Adrenal gland (tissue), 12 donors: ENCODE results near the gene BCLAF3. TPM values are rescaled to one million over a fixed set of nuclear protein-coding genes. Genes with fewer than 3 reads are reported as not detected.

Experiments used
- DNase-seq, 7 donors: peaks; one replicate each; pipeline ENCODE4 v3.0.0-alpha.2; 2019 to 2020
- H3K27ac ChIP-seq, 5 donors: fragments of 200-600 bp; sonication (generic) in 4 of 5; 1 replicate in 3 of 5; 2 replicates in 2 of 5; pipeline versions ENCODE4 v1.5.1 to v1.8.0; 2016 to 2020; ENCODE audit warnings: mild to moderate bottlenecking in 1 of 5
- H3K27me3 ChIP-seq: fragments of 200-600 bp; 2 replicates; pipeline ENCODE4 v1.8.0; 2021
- H3K36me3 ChIP-seq, 2 donors: fragments of 200-600 bp; replicated peaks in 1 of 2; 1 replicate in 1 of 2; 2 replicates in 1 of 2; pipeline versions ENCODE4 v1.5.1 to v1.8.0; 2018 to 2022
- H3K4me1 ChIP-seq, 2 donors: fragments of 200-600 bp; replicated peaks in 1 of 2; 1 replicate in 1 of 2; 2 replicates in 1 of 2; pipeline versions ENCODE4 v1.5.1 to v1.8.0; 2018 to 2021
- H3K4me3 ChIP-seq, 4 donors: fragments of 200-600 bp; sonication (generic) in 3 of 4; one replicate each; pipeline ENCODE4 v1.5.1; 2016 to 2018
- H3K9me3 ChIP-seq, 3 donors: fragments of 200-600 bp; sonication (generic) in 1 of 3; replicated peaks in 1 of 3; 1 replicate in 2 of 3; 2 replicates in 1 of 3; pipeline versions ENCODE4 v1.5.1 to v1.8.0; 2016 to 2021
- POLR2A ChIP-seq, 2 donors: fragments of 450-650 bp; IDR thresholded peaks; one replicate each; pipeline ENCODE4 v1.6.1; 2017; ENCODE audit warnings: antibody characterized with exemption in 2 of 2, mild to moderate bottlenecking in 2 of 2, moderate library complexity in 1 of 2
- WGBS, 4 donors: extraction: QIAGEN DNeasy Blood & Tissue Kit in 2 of 4; methylation state at CpG; one replicate each; pipeline versions ENCODE4 v1.1.5 to v1.1.7; 2013 to 2017; 5-methylcytosine and 5-hydroxymethylcytosine counted together
- intact Hi-C, 2 donors: fragments of 100-400 bp; cut with DNase I; formaldehyde crosslinking; loops; one replicate each; pipeline versions ENCODE4 v1.14.1 to v1.15.0; 2022 to 2023
- polyA plus RNA-seq, 3 donors: library from polyadenylated mRNA; stranded (reverse); fragments of 200-250 nt in 2 of 3; fragments of 350-450 nt in 1 of 3; fragmentation: Illumina TruSeq in 1 of 3; extraction: RNeasy Lipid Tissue Mini Kit (QIAGEN cat#74804) in 1 of 3; gene quantifications; one replicate each; pipeline ENCODE4 v1.2.3, GENCODE V29; 2013 to 2014
- total RNA-seq, 9 donors: library from RNA; depleted of rRNA in 4 of 9; stranded (reverse); fragments of >200 nt in 4 of 9; fragments of 120-200 nt in 1 of 9; fragmentation: NEBNext Ultra II Directional in 1 of 9; extraction: Animal tissue kit (Norgen Biotek cat#: 25700) in 1 of 9; gene quantifications; one replicate each; pipeline versions ENCODE4 v1.1.0 to v1.2.4, GENCODE V29; 2013 to 2023
- TF ChIP-seq, protein P1 (sequence below), 6 experiments: fragments of 450-650 bp in 4 of 6; fragments of 200-600 bp in 2 of 6; sonication (generic) in 1 of 6; IDR thresholded peaks; 1 replicate in 5 of 6; 2 replicates in 1 of 6; pipeline versions ENCODE4 v1.5.1 to v1.8.0; 2016 to 2021; ENCODE audit warnings: antibody characterized with exemption in 6 of 6, mild to moderate bottlenecking in 2 of 6, moderate library complexity in 1 of 6
- donor health status: healthy with polysubstance abuse.
- donor health status: Bipolar disorder and iron deficiency.
- donor health status: DM: yes; HTN: yes; CAD: no.
- donor health status: DM: no; HTN: no; CAD: no.
- donor health status: DM: no; HTN: no; CAD: no.
- donor health status: DM: yes; HTN: yes; CAD: no.

Gene BCLAF3
- total and polyA plus RNA-seq, 12 donors, result 1.4 to 9.1 (median 5.4) TPM

DNA sequence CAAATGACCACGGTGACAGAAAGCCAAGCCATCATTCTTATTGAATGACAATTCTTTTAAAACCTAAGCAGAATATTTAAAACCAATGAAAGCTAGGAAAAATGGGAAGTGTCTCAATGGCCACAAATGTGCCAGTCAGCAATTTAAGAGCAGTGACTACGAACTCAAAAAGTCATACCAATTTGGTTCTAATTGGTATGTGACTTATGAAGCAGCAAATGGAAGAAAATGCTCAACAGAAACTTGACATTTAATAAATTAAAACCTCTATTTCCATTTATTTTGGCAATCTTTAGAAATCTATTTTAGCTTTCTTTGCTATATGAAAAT lies 25.7 kb upstream of the BCLAF3 start:
- no peak for DNase-seq
- H3K9me3 ChIP-seq, result peaks cover 0 to 6% (median 0%) of the 10 kb centered on the region in 3 donors
- no peak overlapping the region for H3K27ac ChIP-seq
- TF ChIP-seq, protein P1, sequence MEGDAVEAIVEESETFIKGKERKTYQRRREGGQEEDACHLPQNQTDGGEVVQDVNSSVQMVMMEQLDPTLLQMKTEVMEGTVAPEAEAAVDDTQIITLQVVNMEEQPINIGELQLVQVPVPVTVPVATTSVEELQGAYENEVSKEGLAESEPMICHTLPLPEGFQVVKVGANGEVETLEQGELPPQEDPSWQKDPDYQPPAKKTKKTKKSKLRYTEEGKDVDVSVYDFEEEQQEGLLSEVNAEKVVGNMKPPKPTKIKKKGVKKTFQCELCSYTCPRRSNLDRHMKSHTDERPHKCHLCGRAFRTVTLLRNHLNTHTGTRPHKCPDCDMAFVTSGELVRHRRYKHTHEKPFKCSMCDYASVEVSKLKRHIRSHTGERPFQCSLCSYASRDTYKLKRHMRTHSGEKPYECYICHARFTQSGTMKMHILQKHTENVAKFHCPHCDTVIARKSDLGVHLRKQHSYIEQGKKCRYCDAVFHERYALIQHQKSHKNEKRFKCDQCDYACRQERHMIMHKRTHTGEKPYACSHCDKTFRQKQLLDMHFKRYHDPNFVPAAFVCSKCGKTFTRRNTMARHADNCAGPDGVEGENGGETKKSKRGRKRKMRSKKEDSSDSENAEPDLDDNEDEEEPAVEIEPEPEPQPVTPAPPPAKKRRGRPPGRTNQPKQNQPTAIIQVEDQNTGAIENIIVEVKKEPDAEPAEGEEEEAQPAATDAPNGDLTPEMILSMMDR (IDR thresholded peaks at IDR 0.05), result no peak
- no peak for TF ChIP-seq POLR2A (IDR thresholded peaks at IDR 0.05)
- 75 to 83% (median 76%) methylated on average over 2 of the region's 2 CpGs for WGBS, 4 donors
- intact Hi-C loops, result no loop called here
- H3K4me3 ChIP-seq, result no peak overlapping the region
- H3K36me3 ChIP-seq, result no peaks in the 10 kb centered on the region
- no peaks in the 10 kb centered on the region for H3K4me1 ChIP-seq
- no peaks in the 10 kb centered on the region for H3K27me3 ChIP-seq

- no peaks in the 10 kb centered on the region for H3K4me1 ChIP-seq
- TF ChIP-seq POLR2A (IDR thresholded peaks at IDR 0.05), result no peak
- TF ChIP-seq, protein P1 (IDR thresholded peaks at IDR 0.05), result no peak
- H3K4me3 ChIP-seq, result no peak overlapping the region
- H3K27me3 ChIP-seq, result no peaks in the 10 kb centered on the region
- 79 to 84% (median 81%) methylated on average over 9 of the region's 9 CpGs for WGBS, 4 donors
- H3K27ac ChIP-seq, result no peak overlapping the region
- intact Hi-C loops, result no loop called here
- H3K36me3 ChIP-seq, result no peaks in the 10 kb centered on the region
- H3K9me3 ChIP-seq, result peaks cover 0 to 6% (median 0%) of the 10 kb centered on the region in 3 donors
- DNase-seq, result no peak
Measured at GRCh38 chrX:20015945-20016615, 25.2 kb upstream of the BCLAF3 start.

- Histone ChIP-seq H3K27me3 (no peaks in the 10 kb centered on the region), H3K4me1 (no peaks in the 10 kb centered on the region), H3K9me3 (peaks cover 0 to 6% (median 0%) of the 10 kb centered on the region in 3 donors), H3K4me3 (no peak overlapping the region), H3K27ac (no peak overlapping the region), H3K36me3 (no peaks in the 10 kb centered on the region)
- DNase-seq, result no peak
- TF ChIP-seq POLR2A (IDR thresholded peaks at IDR 0.05), result no peak
- TF ChIP-seq, protein P1 (IDR thresholded peaks at IDR 0.05), result no peak
- intact Hi-C loops, result no loop called here
- WGBS, 4 donors, result 25 to 38% (median 33%) methylated on average over 1 of the region's 1 CpG; no CpG with 5 or more reads in 1 of the 4 donors
Measured at GRCh38 chrX:20015422-20015821, 24.6 kb upstream of the BCLAF3 start.

DNA sequence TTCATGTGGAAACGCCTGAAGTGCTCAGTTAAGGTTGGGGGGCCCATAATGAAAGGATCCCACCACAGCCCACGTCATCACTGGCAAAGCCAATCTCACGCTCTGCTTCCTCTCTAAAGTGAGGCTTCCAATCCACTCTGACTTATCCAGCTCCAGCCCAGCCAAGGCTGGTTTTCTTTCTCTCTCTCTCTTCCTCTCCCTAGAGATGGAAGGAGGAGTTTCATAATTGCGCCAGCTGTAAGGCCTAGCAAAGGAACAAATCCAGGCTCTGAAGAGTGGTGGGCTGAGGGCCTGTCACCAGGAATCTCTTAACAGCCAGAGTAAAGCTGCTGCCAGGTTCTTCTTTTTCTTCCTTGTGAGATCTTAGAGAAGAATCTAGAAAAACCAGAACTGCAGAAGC lies 20.7 kb upstream of the BCLAF3 start:
- TF ChIP-seq, protein P1 (IDR thresholded peaks at IDR 0.05), result no peak
- TF ChIP-seq POLR2A (IDR thresholded peaks at IDR 0.05), result no peak
- no peak for DNase-seq
- Histone ChIP-seq H3K9me3 (peaks cover 0 to 6% (median 0%) of the 10 kb centered on the region in 3 donors), H3K27me3 (no peaks in the 10 kb centered on the region), H3K4me3 (no peak overlapping the region), H3K4me1 (no peaks in the 10 kb centered on the region), H3K27ac (no peak overlapping the region), H3K36me3 (no peaks in the 10 kb centered on the region)
- intact Hi-C loops, result no loop called here
- 72 to 100% (median 84%) methylated on average over 1 to 4 of the region's 4 CpGs for WGBS, 4 donors
